NB4 (cell line): Measurements from ENCODE around the gene PFAS.

Experiments
- DNase-seq: peaks from one replicate; pipeline ENCODE4 v3.0.0; 2010; ENCODE audit warnings: low read depth
- H3K4me3 ChIP-seq: one replicate; pipeline ENCODE4 v1.5.1; 2011; ENCODE audit warnings: mild to moderate bottlenecking, low read depth, low read length, moderate library complexity
- CTCF ChIP-seq: IDR thresholded peaks from one replicate; pipeline ENCODE4 v1.5.1; 2012; ENCODE audit warnings: low read depth, low read length
- MAX ChIP-seq: IDR thresholded peaks from 2 replicates; pipeline ENCODE4 v1.6.1; 2011; ENCODE audit warnings: low read depth, low read length
- MYC ChIP-seq: IDR thresholded peaks from 2 replicates; pipeline ENCODE4 v1.6.1; 2011; ENCODE audit warnings: low read depth, low read length
- POLR2A ChIP-seq: IDR thresholded peaks from 2 replicates; pipeline ENCODE4 v1.6.1; 2011; ENCODE audit warnings: mild to moderate bottlenecking; ENCODE audit not compliant: insufficient read length; ENCODE audit errors: extremely low read depth

The PFAS gene

GRCh38 chr17:8222630-8223355 is 26.3 kb upstream of the PFAS start:
- peak; percentile 93 for DNase-seq
- peak overlapping the region; percentile 59 for H3K4me3 ChIP-seq
- TF ChIP-seq POLR2A = peak; percentile 66
- TF ChIP-seq MYC = no peak

- peak; percentile 19 for TF ChIP-seq CTCF
- TF ChIP-seq POLR2A = peak; percentile 11
- peak; percentile 85 for TF ChIP-seq MYC
- peak; percentile 70 for TF ChIP-seq MAX
- DNase-seq = peak; percentile 88
- peak overlapping the region; percentile 59 for H3K4me3 ChIP-seq
Observed at GRCh38 chr17:8223356-8224126, 25.5 kb upstream of the PFAS start.

- no peak for TF ChIP-seq CTCF
- TF ChIP-seq MAX = no peak
- TF ChIP-seq POLR2A = no peak
- TF ChIP-seq MYC = no peak
- H3K4me3 ChIP-seq = no peak overlapping the region
- DNase-seq = no peak
Observed at GRCh38 chr17:8224891-8225812, 23.9 kb upstream of the PFAS start.

- DNase-seq = peak; percentile 59
- no peak overlapping the region for H3K4me3 ChIP-seq
- TF ChIP-seq POLR2A (no peak), MAX (no peak), MYC (no peak), CTCF (no peak)
Observed at GRCh38 chr17:8225813-8226535, 23.1 kb upstream of the PFAS start.

- peak; percentile 49 for DNase-seq
- TF ChIP-seq CTCF (no peak), POLR2A (no peak), MAX (no peak), MYC (no peak)
- H3K4me3 ChIP-seq = no peak overlapping the region
Observed at GRCh38 chr17:8226536-8227237, 22.4 kb upstream of the PFAS start.
